ENCODE results near the gene BRSK2. TPM values are rescaled to one million over a fixed set of nuclear protein-coding genes. Genes with fewer than 3 reads are reported as not detected.
A peak's percentile ranks its signal among the peaks of the same experiment; 100 is the strongest.
"Not testable (repeated sequence)": the region's sequence is repeated elsewhere in the genome, so short reads cannot be mapped to it uniquely, and the experiment has no call there.

The BRSK2 gene
- total RNA-seq, 3 donors from 2014 or later (not counting 1 experiment from before 2014, with no cell fraction given): 0.11 to 0.14 TPM; not detected in 1

- Mint-ChIP-seq H3K4me3 (no peak overlapping the region), H3K36me3 (no peaks in the 10 kb centered on the region), H3K4me1 (peaks cover 0 to 5% of the 10 kb centered on the region in 2 donors), H3K27me3 (ENCODE audit: low read depth in 2 of 2) (no peaks in the 10 kb centered on the region), H3K9me3 (no peaks in the 10 kb centered on the region), H3K27ac (no peak overlapping the region)
- Histone ChIP-seq H3K4me3 (ENCODE audit: low read length) (no peak overlapping the region), H3K36me3 (ENCODE audit: control insufficient read depth, insufficient read depth, low read length) (no peaks in the 10 kb centered on the region), H3K27me3 (ENCODE audit: control insufficient read depth, insufficient read depth, low read length) (no peaks in the 10 kb centered on the region), H3K4me1 (ENCODE audit: control insufficient read depth, insufficient read depth, low read length) (no peaks in the 10 kb centered on the region), H3K27ac (ENCODE audit: low read length) (no peak overlapping the region), H3K9me3 (ENCODE audit: control insufficient read depth, insufficient read depth, low read length) (no peaks in the 10 kb centered on the region)
- DNase-seq: no peak
- TF ChIP-seq CTCF (IDR thresholded peaks at IDR 0.05): no peak
- 76% methylated on average over 28 of the region's 28 CpGs for WGBS (ENCODE audit: insufficient coverage)
- intact Hi-C loops (cut with micrococcal nuclease): no loop called here
- peak in 1 of 3 donors; percentile 21 for ATAC-seq
Measured at GRCh38 chr11:1345737-1346513, 43.8 kb upstream of the BRSK2 start.

GRCh38 chr11:1346669-1347390, 42.9 kb upstream of the BRSK2 start:
- ATAC-seq (peak in 1 of 3 donors; percentile 16), DNase-seq (no peak)
- intact Hi-C loops (cut with micrococcal nuclease): no loop called here
- WGBS (ENCODE audit: insufficient coverage): 95% methylated on average over 28 of the region's 28 CpGs
- H3K27me3 ChIP-seq (ENCODE audit: control insufficient read depth, insufficient read depth, low read length): no peaks in the 10 kb centered on the region
- TF ChIP-seq CTCF (IDR thresholded peaks at IDR 0.05): no peak
- Mint-ChIP-seq H3K27ac (no peak overlapping the region), H3K27me3 (ENCODE audit: low read depth in 2 of 2) (no peaks in the 10 kb centered on the region), H3K9me3 (no peaks in the 10 kb centered on the region), H3K4me3 (no peak overlapping the region), H3K36me3 (no peaks in the 10 kb centered on the region), H3K4me1 (peaks cover 0 to 5% of the 10 kb centered on the region in 2 donors)
- H3K27ac ChIP-seq (ENCODE audit: low read length): no peak overlapping the region
- H3K4me3 ChIP-seq (ENCODE audit: low read length): no peak overlapping the region
- no peaks in the 10 kb centered on the region for H3K9me3 ChIP-seq (ENCODE audit: control insufficient read depth, insufficient read depth, low read length)
- no peaks in the 10 kb centered on the region for H3K36me3 ChIP-seq (ENCODE audit: control insufficient read depth, insufficient read depth, low read length)
- H3K4me1 ChIP-seq (ENCODE audit: control insufficient read depth, insufficient read depth, low read length): no peaks in the 10 kb centered on the region

GRCh38 chr11:1347411-1347999, 42.2 kb upstream of the BRSK2 start:
- H3K27ac ChIP-seq (ENCODE audit: low read length); H3K27me3 ChIP-seq (ENCODE audit: control insufficient read depth, insufficient read depth, low read length); intact Hi-C loops (cut with micrococcal nuclease); H3K36me3 Mint-ChIP-seq; ATAC-seq; H3K4me3 ChIP-seq (ENCODE audit: low read length); H3K4me1 ChIP-seq (ENCODE audit: control insufficient read depth, insufficient read depth, low read length); H3K9me3 ChIP-seq (ENCODE audit: control insufficient read depth, insufficient read depth, low read length); DNase-seq; H3K4me3 Mint-ChIP-seq; H3K27me3 Mint-ChIP-seq (ENCODE audit: low read depth in 2 of 2); H3K9me3 Mint-ChIP-seq; H3K27ac Mint-ChIP-seq; H3K36me3 ChIP-seq (ENCODE audit: control insufficient read depth, insufficient read depth, low read length); H3K4me1 Mint-ChIP-seq: not testable (repeated sequence)
- WGBS (ENCODE audit: insufficient coverage): 96% methylated on average over 18 of the region's 18 CpGs

GRCh38 chr11:1348146-1348795, 41.5 kb upstream of the BRSK2 start:
- intact Hi-C loops (cut with micrococcal nuclease): no loop called here
- H3K27me3 ChIP-seq (ENCODE audit: control insufficient read depth, insufficient read depth, low read length): no peaks in the 10 kb centered on the region
- Mint-ChIP-seq H3K9me3 (no peaks in the 10 kb centered on the region), H3K4me3 (no peak overlapping the region), H3K27me3 (ENCODE audit: low read depth in 2 of 2) (peaks cover 0 to 2% of the 10 kb centered on the region in 2 donors), H3K4me1 (peaks cover 0 to 5% of the 10 kb centered on the region in 2 donors), H3K27ac (no peak overlapping the region), H3K36me3 (no peaks in the 10 kb centered on the region)
- H3K36me3 ChIP-seq (ENCODE audit: control insufficient read depth, insufficient read depth, low read length): no peaks in the 10 kb centered on the region
- no peak overlapping the region for H3K27ac ChIP-seq (ENCODE audit: low read length)
- DNase-seq (no peak), ATAC-seq (no peak)
- 91% methylated on average over 13 of the region's 14 CpGs for WGBS (ENCODE audit: insufficient coverage)
- TF ChIP-seq CTCF (IDR thresholded peaks at IDR 0.05): no peak
- H3K9me3 ChIP-seq (ENCODE audit: control insufficient read depth, insufficient read depth, low read length): no peaks in the 10 kb centered on the region
- H3K4me3 ChIP-seq (ENCODE audit: low read length): no peak overlapping the region
- H3K4me1 ChIP-seq (ENCODE audit: control insufficient read depth, insufficient read depth, low read length): no peaks in the 10 kb centered on the region

Data from natural killer cell (primary cell).